Large intestine (tissue), 3 donors: ENCODE data around the gene SGCD. TPM values are rescaled to one million over a fixed set of nuclear protein-coding genes. Genes with fewer than 3 reads are reported as not detected.
A peak's percentile ranks its signal among the peaks of the same experiment; 100 is the strongest.

ENCODE experiments used
- DNase-seq, 2 donors: peaks; one replicate each; pipeline versions ENCODE4 v3.0.0 to v3.0.0-alpha.2; 2013
- H3K27ac ChIP-seq: one replicate; pipeline ENCODE4 v1.5.1; 2013; ENCODE audit warnings: low read length
- H3K27me3 ChIP-seq: 2 replicates; pipeline ENCODE4 v1.6.1; 2013; ENCODE audit warnings: low read length; ENCODE audit not compliant: control insufficient read depth, insufficient read depth
- H3K36me3 ChIP-seq: 2 replicates; pipeline ENCODE4 v1.6.1; 2013; ENCODE audit warnings: low read length; ENCODE audit not compliant: control insufficient read depth, insufficient read depth
- H3K4me1 ChIP-seq: one replicate; pipeline ENCODE4 v1.6.1; 2013; ENCODE audit warnings: low read length; ENCODE audit not compliant: control insufficient read depth, insufficient read depth
- H3K4me3 ChIP-seq: one replicate; pipeline ENCODE4 v1.5.1; 2013; ENCODE audit warnings: low read length
- H3K9me3 ChIP-seq: one replicate; pipeline ENCODE4 v1.6.1; 2013; ENCODE audit warnings: mild to moderate bottlenecking, low read depth, low read length, moderate library complexity; ENCODE audit not compliant: control insufficient read depth
- WGBS: methylation state at CpG from one replicate; pipeline ENCODE4 v1.1.5; 2013; ENCODE audit warnings: low lambda C conversion rate; ENCODE audit not compliant: insufficient coverage; 5-methylcytosine and 5-hydroxymethylcytosine counted together
- polyA plus RNA-seq: library from polyadenylated mRNA; unstranded; fragments of 120-200 nt; gene quantifications from one replicate; pipeline ENCODE4 v1.2.1, GENCODE V29; 2013

SGCD gene
- polyA plus RNA-seq, 1 donor = 9.0 TPM

GRCh38 chr5:156678484-156678883 is 351.5 kb downstream of the SGCD start:
- Histone ChIP-seq H3K36me3 (no peaks in the 10 kb centered on the region), H3K4me3 (no peak overlapping the region), H3K27me3 (no peaks in the 10 kb centered on the region), H3K27ac (no peak overlapping the region), H3K4me1 (no peaks in the 10 kb centered on the region), H3K9me3 (no peaks in the 10 kb centered on the region)
- peak in 1 of 2 donors; percentile 27 for DNase-seq
- 0% methylated on average over 1 of the region's 3 CpGs for WGBS

- Histone ChIP-seq H3K36me3 (no peaks in the 10 kb centered on the region), H3K27ac (no peak overlapping the region), H3K9me3 (no peaks in the 10 kb centered on the region), H3K4me3 (no peak overlapping the region), H3K27me3 (no peaks in the 10 kb centered on the region), H3K4me1 (no peaks in the 10 kb centered on the region)
- DNase-seq = no peak
- no CpG with 5 or more reads among the region's 10 CpGs for WGBS
These were observed 353.9 kb downstream of the SGCD start for GRCh38 chr5:156680831-156681230.

- Histone ChIP-seq H3K9me3 (no peaks in the 10 kb centered on the region), H3K27me3 (no peaks in the 10 kb centered on the region), H3K4me1 (no peaks in the 10 kb centered on the region), H3K4me3 (no peak overlapping the region), H3K36me3 (no peaks in the 10 kb centered on the region), H3K27ac (no peak overlapping the region)
- no peak for DNase-seq
- WGBS = 88% methylated on average over 1 of the region's 3 CpGs
These were observed 354.3 kb downstream of the SGCD start for GRCh38 chr5:156681265-156681664.

DNA sequence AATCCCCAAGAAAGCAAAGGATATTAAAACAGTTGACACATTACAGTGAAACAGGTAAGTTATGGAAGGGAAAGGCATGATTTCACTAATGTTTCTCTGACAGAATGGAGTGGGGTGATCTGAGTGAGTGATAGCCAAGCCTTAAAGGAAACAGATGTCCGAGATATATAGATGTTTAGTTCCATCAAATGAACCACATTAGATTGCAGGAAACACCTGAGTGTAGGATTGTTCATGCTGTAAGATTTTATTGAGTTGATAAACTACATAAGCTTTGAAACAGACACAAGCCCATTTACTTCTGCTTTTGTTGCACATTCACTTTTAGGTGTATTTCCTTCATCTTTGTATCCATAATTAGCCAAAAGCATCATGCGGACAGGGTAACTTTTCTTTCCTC is 356.0 kb downstream of the SGCD start:
- H3K4me1 ChIP-seq = no peaks in the 10 kb centered on the region
- DNase-seq = no peak
- no peak overlapping the region for H3K4me3 ChIP-seq
- H3K27ac ChIP-seq = no peak overlapping the region
- no peaks in the 10 kb centered on the region for H3K27me3 ChIP-seq
- no peaks in the 10 kb centered on the region for H3K36me3 ChIP-seq
- H3K9me3 ChIP-seq = no peaks in the 10 kb centered on the region
- WGBS = no CpG with 5 or more reads among the region's 2 CpGs

GRCh38 chr5:156683509-156683908 is 356.5 kb downstream of the SGCD start:
- no peaks in the 10 kb centered on the region for H3K27me3 ChIP-seq
- no peaks in the 10 kb centered on the region for H3K36me3 ChIP-seq
- H3K4me3 ChIP-seq = no peak overlapping the region
- H3K27ac ChIP-seq = no peak overlapping the region
- DNase-seq = no peak
- WGBS = 83% methylated on average over 1 of the region's 1 CpG
- no peaks in the 10 kb centered on the region for H3K4me1 ChIP-seq
- no peaks in the 10 kb centered on the region for H3K9me3 ChIP-seq

DNA sequence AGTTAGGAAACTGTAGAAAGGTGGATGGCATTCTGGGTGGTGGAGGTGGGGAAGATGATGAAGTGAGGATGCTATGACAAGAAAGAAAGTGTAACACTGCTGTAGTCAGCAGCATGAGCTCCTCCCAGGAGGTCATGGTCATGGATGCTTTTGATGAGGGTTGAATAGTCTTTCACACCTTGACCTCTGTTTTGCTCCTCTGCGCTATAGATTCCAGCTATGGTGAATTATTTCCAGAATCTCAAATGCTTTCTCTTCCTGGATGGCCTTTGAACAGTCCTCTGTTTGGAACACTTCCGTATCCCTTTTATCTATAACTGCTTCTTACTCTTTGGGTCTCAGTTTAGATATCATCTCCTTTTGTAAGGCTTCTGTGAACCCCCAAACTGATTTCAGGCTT is 357.3 kb downstream of the SGCD start:
- H3K9me3 ChIP-seq = no peaks in the 10 kb centered on the region
- no peaks in the 10 kb centered on the region for H3K27me3 ChIP-seq
- no peaks in the 10 kb centered on the region for H3K4me1 ChIP-seq
- no peak overlapping the region for H3K4me3 ChIP-seq
- H3K27ac ChIP-seq = no peak overlapping the region
- WGBS = 17% methylated on average over 1 of the region's 2 CpGs
- DNase-seq = no peak
- no peaks in the 10 kb centered on the region for H3K36me3 ChIP-seq

DNA sequence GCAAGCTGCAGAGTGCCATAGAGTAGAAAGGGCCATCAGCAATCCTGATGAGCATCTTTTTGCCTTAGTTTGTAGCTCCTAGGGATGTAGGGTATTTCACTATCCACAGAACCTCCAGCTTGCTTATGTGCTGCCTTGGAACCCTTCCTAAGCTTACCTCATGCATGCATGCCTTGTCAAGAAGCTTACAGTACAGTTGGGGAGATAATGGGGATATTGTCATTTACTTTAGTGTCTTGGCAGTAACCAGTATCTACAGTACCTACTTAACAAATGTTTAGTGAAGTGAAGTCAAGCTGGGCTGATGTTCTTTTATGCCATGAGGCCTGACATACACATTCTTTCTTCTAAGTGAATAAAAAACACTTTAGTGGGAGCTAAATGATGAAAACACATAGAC is 358.5 kb downstream of the SGCD start:
- Histone ChIP-seq H3K27me3 (no peaks in the 10 kb centered on the region), H3K36me3 (no peaks in the 10 kb centered on the region), H3K9me3 (no peaks in the 10 kb centered on the region), H3K4me3 (no peak overlapping the region), H3K27ac (no peak overlapping the region), H3K4me1 (no peaks in the 10 kb centered on the region)
- DNase-seq = no peak

DNA sequence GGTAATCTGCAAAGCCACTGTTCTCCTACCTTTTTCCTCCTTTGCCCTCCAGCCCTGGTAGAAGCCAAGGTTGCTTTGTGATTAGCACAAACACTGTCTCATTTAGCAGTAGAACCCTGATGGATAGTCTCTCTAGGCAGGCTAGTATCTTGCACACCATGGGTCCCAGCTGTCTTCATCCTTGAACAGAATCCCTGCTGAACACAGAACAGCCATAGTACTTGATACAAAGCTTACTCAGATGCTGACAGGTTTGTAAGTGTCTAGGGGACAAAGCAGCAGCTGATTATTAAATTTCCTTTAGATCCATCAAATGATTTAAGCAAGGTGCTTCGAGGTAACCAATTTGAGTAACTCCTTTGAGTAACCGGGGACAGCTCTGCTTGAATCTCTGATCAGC is 359.4 kb downstream of the SGCD start:
- 83% methylated on average over 1 of the region's 2 CpGs for WGBS
- Histone ChIP-seq H3K9me3 (no peaks in the 10 kb centered on the region), H3K27ac (no peak overlapping the region)

GRCh38 chr5:156686796-156687195 is 359.8 kb downstream of the SGCD start:
- Histone ChIP-seq H3K27me3 (no peaks in the 10 kb centered on the region), H3K4me1 (no peaks in the 10 kb centered on the region), H3K27ac (no peak overlapping the region), H3K4me3 (no peak overlapping the region), H3K9me3 (no peaks in the 10 kb centered on the region), H3K36me3 (no peaks in the 10 kb centered on the region)
- DNase-seq = no peak
- WGBS = no CpG with 5 or more reads among the region's 4 CpGs

More for the DNA sequence above, 359.4 kb downstream of the SGCD start:
- no peak overlapping the region for H3K4me3 ChIP-seq
- no peak for DNase-seq
- no peaks in the 10 kb centered on the region for H3K4me1 ChIP-seq
- H3K36me3 ChIP-seq = no peaks in the 10 kb centered on the region
- H3K27me3 ChIP-seq = no peaks in the 10 kb centered on the region

DNA sequence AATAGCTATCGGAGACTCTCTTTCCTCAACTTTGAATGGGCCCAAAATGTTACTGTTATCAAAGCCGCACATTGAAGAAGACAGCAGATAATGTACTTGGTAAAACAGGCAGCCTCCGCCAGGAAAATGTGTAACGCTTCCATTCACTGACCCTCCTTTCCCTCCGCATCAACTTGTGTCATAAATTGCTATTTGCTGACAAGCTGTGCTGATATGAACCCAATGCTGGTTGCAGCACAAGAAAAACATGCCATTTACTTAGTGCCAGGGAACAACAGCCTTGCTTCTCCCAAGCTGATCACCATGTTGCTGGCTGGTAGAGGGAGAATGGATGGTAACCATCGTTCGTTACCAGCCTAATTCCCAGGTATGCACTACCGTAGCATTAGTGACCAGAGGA is 360.6 kb downstream of the SGCD start:
- H3K36me3 ChIP-seq = no peaks in the 10 kb centered on the region
- H3K9me3 ChIP-seq = no peaks in the 10 kb centered on the region
- no peaks in the 10 kb centered on the region for H3K27me3 ChIP-seq
- no peak for DNase-seq
- no peaks in the 10 kb centered on the region for H3K4me1 ChIP-seq
- 67% methylated on average over 1 of the region's 8 CpGs for WGBS
- H3K4me3 ChIP-seq = no peak overlapping the region
- H3K27ac ChIP-seq = no peak overlapping the region

GRCh38 chr5:156691572-156691971 is 364.6 kb downstream of the SGCD start:
- Histone ChIP-seq H3K9me3 (no peaks in the 10 kb centered on the region), H3K36me3 (no peaks in the 10 kb centered on the region), H3K27me3 (no peaks in the 10 kb centered on the region), H3K4me3 (no peak overlapping the region), H3K27ac (no peak overlapping the region), H3K4me1 (peaks cover 7% of the 10 kb centered on the region)
- DNase-seq = no peak
- WGBS = 100% methylated on average over 2 of the region's 2 CpGs
